ENCODE data around the gene ZNF512.

ZNF512 gene

GRCh38 chr2:27640722-27641245, 57.9 kb downstream of the ZNF512 start:
- no peak for TF ChIP-seq CTCF (IDR thresholded peaks at IDR 0.05)

GRCh38 chr2:27645197-27645596, 62.4 kb downstream of the ZNF512 start:
- no peak for TF ChIP-seq CTCF (IDR thresholded peaks at IDR 0.05)

- no peak for TF ChIP-seq CTCF (IDR thresholded peaks at IDR 0.05)
Observed at GRCh38 chr2:27647289-27647688, 64.4 kb downstream of the ZNF512 start.

GRCh38 chr2:27647737-27648136, 64.9 kb downstream of the ZNF512 start:
- no peak for TF ChIP-seq CTCF (IDR thresholded peaks at IDR 0.05)

- TF ChIP-seq CTCF (IDR thresholded peaks at IDR 0.05): no peak
Observed at GRCh38 chr2:27651056-27651455, 68.2 kb downstream of the ZNF512 start.

- TF ChIP-seq CTCF (IDR thresholded peaks at IDR 0.05): no peak
Observed at GRCh38 chr2:27652341-27652740, 69.5 kb downstream of the ZNF512 start.

GRCh38 chr2:27652790-27653189, 69.9 kb downstream of the ZNF512 start:
- no peak for TF ChIP-seq CTCF (IDR thresholded peaks at IDR 0.05)

- no peak for TF ChIP-seq CTCF (IDR thresholded peaks at IDR 0.05)
Observed at GRCh38 chr2:27653397-27653796, 70.6 kb downstream of the ZNF512 start.

Data from LNCAP (cell line).